ENCODE measurements around the gene CENPM.

DNA sequence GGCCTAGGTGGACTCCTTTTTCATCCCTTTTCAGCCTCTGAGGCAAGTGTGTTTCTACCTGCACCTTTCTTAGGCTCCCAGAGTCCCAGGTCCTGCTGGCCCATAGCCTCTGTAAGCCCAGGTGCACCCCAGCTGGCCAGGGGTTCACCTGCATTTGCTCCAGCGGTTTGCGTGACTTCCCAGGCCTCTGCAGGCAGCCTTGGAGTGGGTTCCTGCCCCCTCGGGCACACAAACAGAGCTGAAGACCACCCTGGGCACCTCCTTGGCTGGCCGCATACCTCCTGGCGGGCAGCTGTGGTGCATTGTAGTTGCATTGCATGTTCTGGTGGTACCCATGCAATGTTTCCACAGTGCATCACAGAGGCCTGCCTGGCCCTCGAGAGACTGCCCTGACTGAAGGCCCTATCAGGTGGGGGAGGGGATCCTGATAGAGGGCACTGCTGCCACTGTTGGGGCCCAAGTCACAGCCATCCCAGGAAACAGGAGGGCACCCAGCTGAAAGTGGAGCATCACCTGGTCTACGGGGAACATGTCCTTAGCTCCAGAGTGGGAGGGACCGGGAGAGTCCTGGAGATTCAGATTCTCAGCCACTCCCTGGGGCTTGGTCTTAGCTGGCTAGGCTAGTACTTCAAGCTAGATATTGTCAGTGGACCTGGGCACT, 46.2 kb downstream of the CENPM start:
- TF ChIP-seq, protein P1, sequence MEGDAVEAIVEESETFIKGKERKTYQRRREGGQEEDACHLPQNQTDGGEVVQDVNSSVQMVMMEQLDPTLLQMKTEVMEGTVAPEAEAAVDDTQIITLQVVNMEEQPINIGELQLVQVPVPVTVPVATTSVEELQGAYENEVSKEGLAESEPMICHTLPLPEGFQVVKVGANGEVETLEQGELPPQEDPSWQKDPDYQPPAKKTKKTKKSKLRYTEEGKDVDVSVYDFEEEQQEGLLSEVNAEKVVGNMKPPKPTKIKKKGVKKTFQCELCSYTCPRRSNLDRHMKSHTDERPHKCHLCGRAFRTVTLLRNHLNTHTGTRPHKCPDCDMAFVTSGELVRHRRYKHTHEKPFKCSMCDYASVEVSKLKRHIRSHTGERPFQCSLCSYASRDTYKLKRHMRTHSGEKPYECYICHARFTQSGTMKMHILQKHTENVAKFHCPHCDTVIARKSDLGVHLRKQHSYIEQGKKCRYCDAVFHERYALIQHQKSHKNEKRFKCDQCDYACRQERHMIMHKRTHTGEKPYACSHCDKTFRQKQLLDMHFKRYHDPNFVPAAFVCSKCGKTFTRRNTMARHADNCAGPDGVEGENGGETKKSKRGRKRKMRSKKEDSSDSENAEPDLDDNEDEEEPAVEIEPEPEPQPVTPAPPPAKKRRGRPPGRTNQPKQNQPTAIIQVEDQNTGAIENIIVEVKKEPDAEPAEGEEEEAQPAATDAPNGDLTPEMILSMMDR (conservative IDR thresholded peaks at IDR 0.05; ENCODE audit: low read length) = no peak
- no peak for TF ChIP-seq EZH2phosphoT487 (IDR thresholded peaks at IDR 0.05; ENCODE audit: borderline replicate concordance, low read depth, low read length)
